Upper lobe of right lung (tissue), 1 donor: ENCODE results near the gene RAB40C. TPM values are rescaled to one million over a fixed set of nuclear protein-coding genes. Genes with fewer than 3 reads are reported as not detected.

ENCODE experiments used
- ATAC-seq: fragments of 200-7000 bp; cut with Tn5 transposase; one replicate; pipeline ENCODE4 v1.9.1; 2020; ENCODE audit warnings: mild to moderate bottlenecking, moderate library complexity
- DNase-seq: peaks from one replicate; pipeline ENCODE4 v3.0.0-alpha.2; 2020
- H3K27ac ChIP-seq: fragments of 200-600 bp; one replicate; pipeline ENCODE4 v1.8.0; 2022
- H3K27me3 ChIP-seq: fragments of 200-600 bp; one replicate; pipeline ENCODE4 v1.8.0; 2022; ENCODE audit warnings: mild to moderate bottlenecking
- H3K36me3 ChIP-seq: fragments of 200-600 bp; one replicate; pipeline ENCODE4 v1.8.0; 2022
- H3K4me1 ChIP-seq: fragments of 200-600 bp; one replicate; pipeline ENCODE4 v1.8.0; 2022
- H3K4me3 ChIP-seq: fragments of 200-600 bp; one replicate; pipeline ENCODE4 v1.8.0; 2022; ENCODE audit warnings: mild to moderate bottlenecking
- H3K9me3 ChIP-seq: fragments of 200-600 bp; one replicate; pipeline ENCODE4 v1.8.0; 2022
- CTCF ChIP-seq: fragments of 200-600 bp; IDR thresholded peaks from one replicate; pipeline ENCODE4 v1.8.0; 2022; ENCODE audit warnings: antibody characterized with exemption
- intact Hi-C: fragments of 100-400 bp; cut with DNase I; formaldehyde crosslinking; loops from one replicate; pipeline ENCODE4 v1.11.0; 2022
- total RNA-seq: library from RNA; stranded (reverse); fragmentation: NEBNext Ultra II Directional; extraction: Animal tissue kit (Norgen Biotek cat#: 25700); gene quantifications from one replicate; pipeline ENCODE4 v1.2.1, GENCODE V29; 2021
- donor health status: DM: no; HTN: yes; CAD: no; lungs with severe emphysema.

The RAB40C gene
- total RNA-seq, 1 donor from 2014 or later, result 47.6 TPM

GRCh38 chr16:569445-570254, 20.2 kb upstream of the RAB40C start, which contains the start of gene PIGQ:
Gene PIGQ, plus strand, starts transcription at chr16:569968. Its CDS starts 4,107 bp downstream, at chr16:574075.
- no peaks in the 10 kb centered on the region for H3K27me3 ChIP-seq
- H3K9me3 ChIP-seq, result no peaks in the 10 kb centered on the region
- peak within 1 kb of the TSS; percentile 85 for H3K4me3 ChIP-seq
- ATAC-seq (peak; percentile 74), DNase-seq (peak; percentile 84)
- H3K36me3 ChIP-seq, result peaks cover 2% of the 10 kb centered on the region
- no peak for TF ChIP-seq CTCF
- peak within 1 kb of the TSS; percentile 87 for H3K27ac ChIP-seq
- intact Hi-C loops, result no loop called here
- peaks cover 37% of the 10 kb centered on the region for H3K4me1 ChIP-seq

DNA sequence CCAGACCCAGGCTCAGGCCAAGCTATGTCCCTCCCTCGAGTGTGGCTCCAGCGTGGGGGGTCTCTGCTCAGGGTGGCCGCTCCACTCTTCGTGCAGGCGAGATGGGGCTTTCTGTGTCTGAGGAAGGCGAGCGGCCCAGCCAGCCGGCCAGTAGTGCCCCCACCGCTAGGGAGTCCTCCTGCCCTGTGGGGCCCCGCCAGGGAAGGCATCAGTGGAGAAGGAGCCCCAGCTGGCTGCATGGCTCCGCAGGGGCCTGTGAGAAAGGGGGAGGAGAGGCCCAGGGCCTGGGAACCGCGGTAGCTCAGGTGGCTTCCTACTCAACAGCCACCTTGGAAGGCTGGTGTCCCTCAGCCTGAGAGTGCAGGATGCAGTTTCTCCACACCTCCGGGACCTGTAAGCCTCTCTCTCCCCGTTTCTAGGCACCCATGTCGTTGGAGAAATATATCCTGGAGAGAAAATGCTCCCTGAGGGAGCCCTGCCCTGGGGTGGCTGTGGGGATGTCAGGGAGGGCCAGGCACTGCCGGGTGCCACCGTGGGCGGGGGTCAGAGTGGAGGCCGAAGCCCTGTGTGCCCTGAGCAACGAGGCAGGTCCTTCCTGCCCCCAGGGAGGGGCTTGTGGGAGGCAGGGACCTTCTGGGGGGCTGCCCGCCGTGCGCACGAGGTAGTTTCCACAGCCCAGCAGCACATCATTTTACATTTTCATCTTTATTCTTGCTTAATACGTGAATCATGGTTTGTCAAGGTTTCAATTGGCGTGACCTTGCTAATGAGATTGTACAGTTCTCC, 16.8 kb upstream of the RAB40C start:
- intact Hi-C loops, result no loop called here
- Histone ChIP-seq H3K4me3 (no peak overlapping the region), H3K36me3 (peaks cover 16% of the 10 kb centered on the region), H3K27ac (no peak overlapping the region), H3K27me3 (no peaks in the 10 kb centered on the region), H3K4me1 (peaks cover 16% of the 10 kb centered on the region), H3K9me3 (no peaks in the 10 kb centered on the region)
- ATAC-seq (no peak), DNase-seq (no peak)
- TF ChIP-seq CTCF, result no peak

GRCh38 chr16:574021-574760, 15.7 kb upstream of the RAB40C start:
- no peak overlapping the region for H3K4me3 ChIP-seq
- no peak for TF ChIP-seq CTCF
- DNase-seq, result no peak
- no peaks in the 10 kb centered on the region for H3K9me3 ChIP-seq
- intact Hi-C loops, result no loop called here
- H3K27me3 ChIP-seq, result no peaks in the 10 kb centered on the region
- H3K4me1 ChIP-seq, result peaks cover 6% of the 10 kb centered on the region
- H3K36me3 ChIP-seq, result peaks cover 16% of the 10 kb centered on the region
- ATAC-seq, result no peak
- H3K27ac ChIP-seq, result no peak overlapping the region

- no peaks in the 10 kb centered on the region for H3K27me3 ChIP-seq
- intact Hi-C loops, result no loop called here
- ATAC-seq, result no peak
Measured at GRCh38 chr16:575354-576196, 14.3 kb upstream of the RAB40C start.

More at GRCh38 chr16:575354-576196, 14.3 kb upstream of the RAB40C start:
- peaks cover 16% of the 10 kb centered on the region for H3K36me3 ChIP-seq
- H3K27ac ChIP-seq, result no peak overlapping the region
- no peak for DNase-seq
- no peak overlapping the region for H3K4me3 ChIP-seq
- H3K9me3 ChIP-seq, result no peaks in the 10 kb centered on the region
- TF ChIP-seq CTCF, result no peak
- peaks cover 2% of the 10 kb centered on the region for H3K4me1 ChIP-seq
